VCaP (cell line): Measurements from ENCODE around the gene SMIM41.
A peak's percentile ranks its signal among the peaks of the same experiment; 100 is the strongest.

Source experiments
- H3K27ac ChIP-seq: fragments of 450-650 bp; 2 replicates; pipeline ENCODE4 v1.5.1; 2017
- TF ChIP-seq, protein P1 (sequence below): fragments of 450-650 bp; conservative IDR thresholded peaks from 2 replicates; pipeline ENCODE4 v1.5.1; 2017; ENCODE audit warnings: mild to moderate bottlenecking, moderate library complexity

Gene SMIM41

GRCh38 chr12:52070185-52070925, 9.1 kb upstream of the SMIM41 start:
- H3K27ac ChIP-seq, result peak overlapping the region; percentile 96
- TF ChIP-seq, protein P1, sequence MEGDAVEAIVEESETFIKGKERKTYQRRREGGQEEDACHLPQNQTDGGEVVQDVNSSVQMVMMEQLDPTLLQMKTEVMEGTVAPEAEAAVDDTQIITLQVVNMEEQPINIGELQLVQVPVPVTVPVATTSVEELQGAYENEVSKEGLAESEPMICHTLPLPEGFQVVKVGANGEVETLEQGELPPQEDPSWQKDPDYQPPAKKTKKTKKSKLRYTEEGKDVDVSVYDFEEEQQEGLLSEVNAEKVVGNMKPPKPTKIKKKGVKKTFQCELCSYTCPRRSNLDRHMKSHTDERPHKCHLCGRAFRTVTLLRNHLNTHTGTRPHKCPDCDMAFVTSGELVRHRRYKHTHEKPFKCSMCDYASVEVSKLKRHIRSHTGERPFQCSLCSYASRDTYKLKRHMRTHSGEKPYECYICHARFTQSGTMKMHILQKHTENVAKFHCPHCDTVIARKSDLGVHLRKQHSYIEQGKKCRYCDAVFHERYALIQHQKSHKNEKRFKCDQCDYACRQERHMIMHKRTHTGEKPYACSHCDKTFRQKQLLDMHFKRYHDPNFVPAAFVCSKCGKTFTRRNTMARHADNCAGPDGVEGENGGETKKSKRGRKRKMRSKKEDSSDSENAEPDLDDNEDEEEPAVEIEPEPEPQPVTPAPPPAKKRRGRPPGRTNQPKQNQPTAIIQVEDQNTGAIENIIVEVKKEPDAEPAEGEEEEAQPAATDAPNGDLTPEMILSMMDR, result no peak

DNA sequence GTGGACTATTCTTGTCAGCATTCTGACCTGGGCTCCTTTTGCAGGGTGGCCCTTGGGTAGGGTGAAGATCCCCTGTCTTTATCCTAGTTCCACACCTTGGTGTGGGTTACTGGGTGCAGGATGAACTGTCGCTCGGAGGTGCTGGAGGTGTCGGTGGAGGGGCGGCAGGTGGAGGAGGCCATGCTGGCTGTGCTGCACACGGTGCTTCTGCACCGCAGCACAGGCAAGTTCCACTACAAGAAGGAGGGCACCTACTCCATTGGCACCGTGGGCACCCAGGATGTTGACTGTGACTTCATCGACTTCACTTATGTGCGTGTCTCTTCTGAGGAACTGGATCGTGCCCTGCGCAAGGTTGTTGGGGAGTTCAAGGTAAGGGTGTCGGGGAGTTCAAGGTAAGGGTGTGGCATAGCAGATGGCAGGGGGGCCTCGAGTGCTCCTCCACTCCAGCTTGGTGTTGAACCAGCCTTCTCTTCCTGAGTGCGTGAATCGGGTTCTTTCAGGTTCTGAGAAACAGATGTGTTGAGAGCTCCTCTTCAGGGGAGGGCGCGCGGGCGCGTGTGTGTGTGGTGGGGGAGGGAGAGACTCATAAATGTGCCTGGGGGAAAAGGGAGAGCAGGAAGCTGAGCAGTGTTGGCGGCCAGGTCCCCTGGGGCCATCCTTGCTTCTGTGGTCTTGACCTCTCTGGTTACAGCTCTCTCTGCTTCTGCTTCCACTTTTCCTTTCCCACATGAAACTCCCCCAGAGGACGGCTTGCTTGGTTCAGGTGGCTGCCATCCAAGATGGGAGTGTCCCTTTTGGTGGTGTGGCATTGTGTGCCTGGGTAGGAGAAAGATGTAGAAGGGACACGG, 5.7 kb upstream of the SMIM41 start:
- no peak overlapping the region for H3K27ac ChIP-seq
- TF ChIP-seq, protein P1, result no peak

DNA sequence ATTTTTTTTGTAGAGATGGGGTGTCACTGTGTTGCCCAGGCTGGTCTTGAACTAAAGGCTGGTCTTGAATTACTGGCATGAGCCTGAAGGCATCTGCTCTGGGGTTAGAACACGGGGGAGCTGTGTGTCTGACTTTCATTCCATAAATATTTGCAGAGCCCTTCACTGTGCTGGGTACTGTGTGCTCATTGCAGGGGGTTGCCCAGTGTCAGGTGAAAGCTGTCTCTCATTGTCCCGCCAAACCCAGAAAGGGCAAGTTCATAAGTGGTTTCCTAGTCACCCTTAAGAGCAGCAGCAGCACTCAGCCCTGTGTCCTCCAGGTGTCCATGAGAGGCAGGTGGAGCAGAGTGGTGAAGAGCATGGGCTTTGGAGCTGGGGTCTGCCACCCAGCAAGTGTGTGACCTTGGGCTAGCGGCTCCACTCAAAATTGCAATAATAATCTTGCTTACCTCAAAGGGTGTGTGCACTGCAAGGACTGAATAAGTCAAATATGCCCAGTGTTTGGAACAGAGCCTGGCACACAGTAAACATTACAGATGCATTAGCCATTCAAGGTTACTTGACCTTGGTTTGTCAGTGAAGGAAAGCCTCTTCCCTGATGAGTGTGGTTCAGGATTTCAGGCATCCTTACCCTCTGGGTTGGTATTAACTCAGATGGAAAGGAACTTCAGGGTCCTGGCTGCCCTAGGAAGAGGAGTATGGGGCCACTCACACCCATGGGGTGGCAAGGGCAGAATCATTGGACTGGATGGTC, 4.4 kb upstream of the SMIM41 start:
- H3K27ac ChIP-seq, result no peak overlapping the region

DNA sequence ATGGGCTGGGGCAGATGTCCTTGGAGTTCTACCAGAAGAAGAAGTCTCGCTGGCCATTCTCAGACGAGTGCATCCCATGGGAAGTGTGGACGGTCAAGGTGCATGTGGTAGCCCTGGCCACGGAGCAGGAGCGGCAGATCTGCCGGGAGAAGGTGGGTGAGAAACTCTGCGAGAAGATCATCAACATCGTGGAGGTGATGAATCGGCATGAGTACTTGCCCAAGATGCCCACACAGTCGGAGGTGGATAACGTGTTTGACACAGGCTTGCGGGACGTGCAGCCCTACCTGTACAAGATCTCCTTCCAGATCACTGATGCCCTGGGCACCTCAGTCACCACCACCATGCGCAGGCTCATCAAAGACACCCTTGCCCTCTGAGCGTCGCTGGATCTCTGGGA, 2.7 kb upstream of the SMIM41 start:
- no peak overlapping the region for H3K27ac ChIP-seq
- TF ChIP-seq, protein P1, result no peak

More for the DNA sequence above, 4.4 kb upstream of the SMIM41 start:
- TF ChIP-seq, protein P1, result no peak

GRCh38 chr12:52078276-52078675, 1.2 kb upstream of the SMIM41 start:
- H3K27ac ChIP-seq, result no peak overlapping the region
- TF ChIP-seq, protein P1, result no peak

DNA sequence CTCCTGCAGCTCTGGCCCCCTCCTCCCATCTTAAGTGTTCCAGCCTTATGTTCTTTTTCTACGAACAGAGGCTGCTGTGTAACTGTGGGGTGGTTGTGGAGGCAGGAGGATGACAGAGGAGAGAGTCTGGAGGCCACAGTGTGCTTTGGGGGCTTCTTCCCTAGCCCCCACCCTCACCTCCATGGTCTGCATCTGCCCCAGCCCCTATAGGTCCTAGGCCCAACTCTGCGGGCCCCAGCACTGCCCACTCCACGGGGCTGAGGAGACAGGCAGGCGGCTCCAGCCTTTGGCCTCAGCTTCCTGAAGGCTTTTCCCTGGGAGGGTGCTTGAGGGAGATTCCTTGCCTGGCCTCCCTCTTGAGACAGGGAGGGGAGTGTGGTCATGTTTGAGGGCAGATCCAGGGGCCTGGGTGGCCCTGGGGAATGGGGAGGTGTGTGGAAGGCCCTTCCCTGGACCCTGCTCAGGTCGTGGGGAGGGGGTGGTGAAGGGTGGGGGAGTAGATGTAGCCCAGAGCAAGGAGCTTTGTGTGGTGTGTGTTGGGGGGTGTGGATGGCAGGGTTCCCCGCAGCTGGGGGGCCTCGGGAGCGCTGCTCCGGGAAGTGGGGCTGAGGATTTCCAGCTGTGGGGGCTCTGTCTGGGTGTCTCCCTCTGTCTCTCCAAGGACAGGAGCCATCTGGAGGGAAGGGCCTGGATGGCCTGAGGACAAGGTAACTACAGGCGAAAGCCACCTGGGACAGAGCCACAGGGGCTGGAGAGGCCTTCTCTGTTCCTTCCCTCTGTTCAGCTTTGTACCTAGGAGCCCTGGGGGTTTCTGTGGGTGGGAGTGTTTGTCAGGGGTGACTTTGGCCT, 1.1 kb downstream of the SMIM41 start:
- 0 out of 2 replicates have a peak overlapping the region, but pooled peaks have one; percentile 1 for H3K27ac ChIP-seq
- TF ChIP-seq, protein P1, result no peak
